Measurements from ENCODE around the gene CREBBP.

The CREBBP gene

DNA sequence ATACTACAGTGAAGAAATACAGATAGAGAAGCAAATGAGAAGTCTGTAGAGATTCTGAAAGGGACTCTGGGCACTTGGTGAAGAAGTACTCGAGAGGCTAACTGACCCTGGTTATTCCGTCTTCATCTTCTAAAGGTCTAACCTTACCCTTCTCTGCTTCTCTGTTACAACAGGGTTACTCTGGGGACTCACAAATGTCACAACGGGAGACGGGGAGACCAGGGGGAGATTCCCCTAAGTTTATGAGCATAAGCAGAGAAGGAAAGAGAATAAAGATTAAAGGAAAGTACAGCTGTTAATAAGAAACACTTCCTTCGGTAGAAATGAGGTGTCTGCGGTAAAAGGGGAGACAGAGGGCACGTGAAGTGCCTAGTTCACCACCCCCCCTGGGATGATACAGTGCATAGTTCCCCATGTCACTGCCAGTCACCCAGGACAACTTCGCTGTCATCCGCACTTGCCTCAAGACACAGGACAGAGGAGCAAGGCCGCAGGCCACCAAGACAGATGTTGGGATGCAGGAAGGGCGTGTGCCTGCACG is 88.0 kb downstream of the CREBBP start:
- DNase-seq = no peak

- no peak for DNase-seq
Measured at GRCh38 chr16:3791701-3792100, 88.8 kb downstream of the CREBBP start.

- DNase-seq = no peak
Measured at GRCh38 chr16:3789375-3790099, 91.0 kb downstream of the CREBBP start.

- DNase-seq = no peak
Measured at GRCh38 chr16:3788711-3789374, 91.7 kb downstream of the CREBBP start.

- DNase-seq = no peak
Measured at GRCh38 chr16:3787924-3788661, 92.4 kb downstream of the CREBBP start.

- DNase-seq = no peak
Measured at GRCh38 chr16:3785413-3785812, 95.1 kb downstream of the CREBBP start.

GRCh38 chr16:3783516-3783915 is 97.0 kb downstream of the CREBBP start:
- DNase-seq = no peak

DNA sequence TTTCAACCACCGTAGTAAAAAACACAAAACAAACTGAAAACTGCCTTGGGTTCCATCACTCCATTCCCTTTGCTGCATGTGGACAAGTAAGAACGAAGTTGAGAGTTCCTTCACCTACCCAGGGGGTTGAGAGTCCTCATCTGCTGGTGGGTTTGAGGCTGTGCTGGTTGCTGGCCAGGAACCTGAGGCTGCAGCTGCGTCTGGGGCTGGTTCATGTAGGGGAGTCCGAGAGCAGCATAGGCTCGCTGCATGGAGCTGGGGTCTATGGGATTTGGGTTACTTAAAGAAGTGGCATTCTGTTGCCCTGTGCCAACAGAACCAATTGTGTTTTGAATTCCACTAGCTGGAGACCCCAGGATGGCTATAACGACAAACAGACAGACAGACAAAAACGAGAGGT is 97.9 kb downstream of the CREBBP start:
- DNase-seq = no peak

GRCh38 chr16:3781421-3781820 is 99.1 kb downstream of the CREBBP start:
- DNase-seq = no peak

GRCh38 chr16:3780570-3780969 is 99.9 kb downstream of the CREBBP start:
- no peak for DNase-seq

DNA sequence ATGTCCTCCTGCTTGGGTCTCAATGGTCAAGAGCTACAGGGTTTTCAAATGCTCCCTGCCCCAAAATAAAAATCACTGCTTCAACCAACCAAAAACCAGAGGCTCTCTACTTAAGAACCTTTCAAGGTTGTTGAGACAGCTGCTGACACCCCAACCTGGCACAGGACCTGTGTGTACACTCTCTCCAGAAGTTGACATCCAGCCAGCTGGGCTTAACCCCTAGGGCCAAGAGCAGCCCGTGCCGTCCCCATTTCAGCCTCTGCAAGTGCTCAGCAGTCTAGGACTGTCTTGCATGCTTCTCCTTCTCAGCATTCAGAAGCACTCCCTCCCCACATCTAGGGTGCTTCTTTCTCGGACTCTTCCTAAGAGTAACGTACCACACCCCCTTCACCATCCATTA is 104.2 kb downstream of the CREBBP start:
- no peak for DNase-seq

- DNase-seq = no peak
Measured at GRCh38 chr16:3774819-3775218, 105.7 kb downstream of the CREBBP start.

DNA sequence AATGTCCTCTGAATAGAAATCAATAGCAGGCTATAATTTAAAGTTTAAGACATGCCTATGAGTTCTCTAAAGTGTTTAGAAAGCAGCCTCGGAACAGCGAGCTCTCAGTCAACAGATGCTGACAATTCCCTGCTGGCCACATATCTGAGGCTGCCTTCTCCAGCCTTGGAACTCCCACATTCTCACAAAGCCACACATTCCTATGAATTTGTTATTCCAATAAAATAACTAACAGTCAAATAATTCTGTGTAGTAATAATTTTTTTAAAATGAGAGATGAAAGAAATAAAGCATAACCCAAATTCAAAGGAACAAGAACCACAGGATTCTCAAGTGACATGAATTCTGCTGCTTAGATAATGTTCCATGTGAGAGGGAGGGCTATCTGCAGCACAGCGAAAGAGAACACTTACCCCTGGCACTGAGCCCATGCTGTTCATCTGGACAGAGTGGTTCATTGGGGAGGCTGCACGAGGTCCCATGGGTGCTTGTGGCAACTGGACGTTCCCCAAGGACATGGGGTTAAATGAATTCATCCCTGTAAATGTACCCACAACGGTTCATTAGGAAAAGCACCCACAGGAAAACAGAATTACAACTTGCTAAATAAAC is 106.3 kb downstream of the CREBBP start:
- DNase-seq = no peak

DNA sequence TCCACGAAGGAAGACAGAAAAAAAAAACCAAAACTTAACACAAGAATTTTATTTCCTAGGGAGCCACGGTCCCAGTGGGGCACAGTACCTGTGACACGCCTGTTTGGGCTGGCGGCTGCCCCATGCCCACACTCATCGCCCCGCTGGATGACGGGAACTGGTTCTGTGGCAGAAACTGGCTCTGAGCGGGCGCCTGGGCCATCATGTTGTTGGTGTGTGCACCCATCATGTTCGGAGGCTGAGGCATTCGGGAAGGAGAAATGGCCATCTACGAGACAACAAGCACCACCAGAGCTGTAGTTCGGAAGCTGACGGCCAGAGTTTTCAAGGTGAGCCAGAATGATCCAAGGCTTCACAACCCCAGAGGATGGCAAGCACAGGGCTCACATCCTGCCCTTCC is 106.8 kb downstream of the CREBBP start:
- no peak for DNase-seq

DNA sequence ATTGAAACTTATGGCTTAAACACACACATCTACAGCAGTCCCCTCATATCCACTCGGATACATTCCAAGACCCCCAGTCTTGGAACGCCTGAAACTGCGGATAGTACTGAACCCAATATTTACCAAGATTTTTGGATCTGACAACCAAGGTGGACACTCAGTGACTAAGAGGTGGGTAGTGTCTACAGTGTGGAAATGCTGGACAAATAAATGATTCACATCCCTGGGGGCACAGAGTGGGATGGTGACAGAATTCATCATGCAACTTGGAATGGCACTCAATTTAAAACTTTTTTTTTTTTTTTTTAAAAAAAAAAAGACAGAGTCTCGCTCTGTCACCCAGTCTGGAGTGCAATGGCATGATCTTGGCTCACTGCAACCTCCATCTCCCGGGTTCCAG is 109.0 kb downstream of the CREBBP start:
- DNase-seq = no peak

DNA sequence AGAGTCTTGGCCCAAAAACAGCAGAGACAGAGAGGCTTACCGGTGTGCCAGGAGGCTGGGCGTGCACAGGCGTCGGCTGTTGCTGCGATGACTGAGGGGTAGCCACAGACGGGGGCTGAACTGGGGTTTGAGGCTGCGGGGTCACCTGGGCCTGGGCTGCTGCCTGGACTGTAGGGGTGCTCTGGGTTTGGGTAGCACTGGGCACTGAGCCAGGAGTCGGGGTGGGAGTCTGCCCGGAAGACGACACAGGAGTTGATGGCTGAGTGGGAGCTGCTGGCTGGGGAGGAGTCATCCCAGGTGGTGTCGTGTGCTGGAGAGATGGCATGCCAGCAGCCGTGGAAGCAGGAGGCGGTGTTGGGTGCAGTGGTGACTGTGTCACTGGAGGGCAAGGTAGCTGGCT is 110.0 kb downstream of the CREBBP start:
- no peak for DNase-seq

DNA sequence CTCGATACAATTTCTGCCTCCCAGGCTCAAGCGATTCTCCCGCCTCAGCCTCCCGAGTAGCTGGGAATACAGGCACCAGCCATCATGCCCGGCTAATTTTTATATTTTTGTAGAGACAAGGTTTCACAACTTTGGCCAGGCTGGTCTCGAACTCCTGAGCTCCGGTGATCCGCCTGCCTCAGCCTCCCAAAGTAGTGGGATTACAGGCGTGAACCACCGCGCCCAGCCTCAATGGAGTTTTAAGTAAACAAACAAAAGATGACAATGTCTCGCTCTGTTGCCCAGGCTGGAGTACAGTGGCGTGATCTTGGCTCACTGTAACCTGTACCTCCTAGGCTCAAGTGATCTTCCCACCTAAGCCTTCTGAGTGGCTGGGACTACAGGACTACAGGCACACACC is 110.6 kb downstream of the CREBBP start:
- DNase-seq = no peak

GRCh38 chr16:3769013-3769412 is 111.5 kb downstream of the CREBBP start:
- DNase-seq = no peak

DNA sequence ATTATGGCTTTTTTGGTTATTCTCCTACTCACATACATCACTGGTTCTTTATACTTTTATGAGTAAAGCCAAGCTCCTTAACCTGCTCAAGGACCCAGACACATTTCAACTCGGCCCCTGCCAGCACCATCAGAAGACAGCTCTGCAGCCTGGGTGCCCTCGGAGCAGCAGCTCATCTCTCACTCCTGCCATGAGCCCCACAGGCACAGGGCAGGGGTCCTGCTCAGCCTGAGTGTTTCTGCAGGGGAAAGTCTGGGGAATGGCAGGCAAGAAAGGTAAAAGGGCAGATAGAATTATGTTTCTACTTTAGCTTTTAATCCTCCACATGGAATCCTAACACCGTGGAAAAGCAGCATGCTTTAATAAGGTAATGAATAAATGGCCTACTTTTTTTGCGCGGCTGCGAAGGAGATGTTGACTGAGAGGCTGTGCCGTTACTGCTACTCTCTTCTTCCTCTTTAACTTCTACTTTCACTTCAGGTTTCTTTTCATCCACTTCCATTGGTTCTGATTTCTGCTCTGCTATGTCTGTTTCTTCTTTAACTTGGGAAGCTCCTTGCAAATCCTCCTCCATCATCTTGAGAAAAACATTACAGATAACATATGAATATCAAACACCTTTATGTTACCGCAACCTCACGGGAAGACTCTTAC is 113.1 kb downstream of the CREBBP start:
- peak in 1 of 2 donors; percentile 16 for DNase-seq

DNA sequence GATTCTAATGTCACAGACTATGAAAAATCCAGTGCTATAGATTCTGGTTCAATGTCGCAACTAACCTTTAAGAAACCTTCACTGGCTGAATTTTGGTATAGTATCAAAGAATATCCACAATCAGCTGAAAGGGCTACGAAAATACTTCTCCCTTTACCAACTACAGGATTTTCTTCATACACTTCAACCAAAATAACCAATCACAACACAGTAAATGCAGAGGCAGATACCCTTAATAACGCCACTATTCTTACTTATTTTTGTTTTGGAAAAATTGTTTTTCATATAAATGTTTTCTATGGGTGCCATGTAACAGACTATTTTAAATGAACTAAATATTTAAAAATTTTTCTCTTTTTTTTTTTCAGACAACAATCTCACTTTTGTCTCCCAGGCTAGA is 114.3 kb downstream of the CREBBP start:
- DNase-seq = no peak

GRCh38 chr16:3764409-3764808 is 116.1 kb downstream of the CREBBP start:
- no peak for DNase-seq

DNA sequence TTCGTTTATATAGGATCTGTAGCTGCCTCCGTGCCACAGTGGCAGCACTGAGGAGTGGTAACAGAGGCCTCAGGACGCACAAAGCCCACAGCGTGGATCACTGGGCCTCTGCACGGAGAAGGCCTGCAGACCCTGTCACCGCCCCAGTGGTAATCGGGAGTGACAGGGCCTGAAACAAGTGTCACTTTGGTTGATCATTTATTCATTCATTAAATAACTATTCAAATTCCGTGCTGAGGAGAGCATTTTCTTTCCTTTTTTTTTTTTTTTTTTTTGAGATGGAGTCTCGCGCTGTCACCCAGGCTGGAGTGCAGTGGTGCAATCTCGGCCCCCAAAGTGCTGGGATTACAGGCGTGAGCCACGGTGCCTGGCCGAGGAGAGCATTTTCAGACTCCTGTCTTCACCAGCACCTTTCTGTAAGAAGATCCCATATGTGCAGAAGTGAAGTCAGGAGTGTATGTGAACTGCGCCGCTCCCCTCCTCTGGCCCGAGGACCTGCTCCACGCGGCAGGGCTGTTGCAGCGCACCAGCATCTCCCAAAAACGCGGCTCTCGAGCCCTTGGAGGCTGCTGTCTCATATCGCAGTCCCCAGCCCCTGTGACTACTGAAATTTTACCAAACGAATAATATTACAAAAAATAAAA is 118.3 kb downstream of the CREBBP start:
- no peak for DNase-seq
